NCI-H2107 treated with DMSO at 0.1 percent for 48 hours (cell line): Measurements from ENCODE around the gene SLC30A10.
A peak's percentile ranks its signal among the peaks of the same experiment; 100 is the strongest.
"Not testable (repeated sequence)": the region's sequence is repeated elsewhere in the genome, so short reads cannot be mapped to it uniquely, and the experiment has no call there.

Source experiments
- DNase-seq: peaks from one replicate; lab custom pipeline; 2025; ENCODE audit not compliant: unreplicated experiment; lab: John Stamatoyannopoulos, UW

SLC30A10 gene

DNA sequence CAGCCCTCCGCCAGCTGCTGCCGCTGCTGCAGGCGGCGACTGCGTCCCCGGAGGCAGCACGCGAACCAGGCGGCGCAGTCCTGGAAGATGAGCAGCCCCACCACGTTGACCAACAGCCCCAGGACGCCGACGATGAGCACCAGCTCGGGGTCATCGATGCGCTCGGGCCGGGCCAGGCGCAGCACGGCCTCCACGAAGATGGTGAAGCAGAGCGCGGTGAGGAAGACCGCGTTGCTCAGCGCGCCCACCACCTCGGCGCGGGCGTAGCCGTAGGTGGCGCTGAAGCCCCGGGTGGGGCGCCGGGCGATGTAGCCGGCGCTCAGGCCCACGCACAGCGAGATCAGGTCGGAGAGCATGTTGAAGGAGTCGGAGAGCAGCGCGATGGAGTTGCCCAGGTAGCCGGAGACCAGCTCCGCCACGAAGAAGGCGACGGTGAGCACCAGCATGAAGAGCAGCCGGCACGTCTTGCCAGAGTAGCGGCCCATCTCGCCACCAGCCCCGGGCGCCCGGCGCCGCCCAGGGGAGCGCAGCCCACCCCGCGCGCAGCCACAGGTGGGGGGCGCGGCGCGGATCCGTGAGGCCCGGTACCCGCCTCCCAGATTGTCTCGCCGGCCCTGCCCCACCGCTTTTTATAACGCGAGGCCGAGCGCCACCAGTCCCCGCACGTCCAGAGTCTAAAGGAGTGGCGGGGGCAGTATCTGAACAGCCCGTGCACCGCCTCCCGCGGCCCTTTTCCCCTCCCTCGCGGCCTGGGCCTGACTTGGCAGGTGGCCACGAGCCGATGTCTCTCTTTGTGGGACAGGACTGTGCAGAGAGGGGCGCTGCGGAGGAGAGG lies at the start of gene SLC30A10:
SLC30A10 (minus strand) TSS at position 602 of the 835 bp plus-strand sequence; CDS start at position 485, 117 bp downstream.
- no peak for DNase-seq

DNA sequence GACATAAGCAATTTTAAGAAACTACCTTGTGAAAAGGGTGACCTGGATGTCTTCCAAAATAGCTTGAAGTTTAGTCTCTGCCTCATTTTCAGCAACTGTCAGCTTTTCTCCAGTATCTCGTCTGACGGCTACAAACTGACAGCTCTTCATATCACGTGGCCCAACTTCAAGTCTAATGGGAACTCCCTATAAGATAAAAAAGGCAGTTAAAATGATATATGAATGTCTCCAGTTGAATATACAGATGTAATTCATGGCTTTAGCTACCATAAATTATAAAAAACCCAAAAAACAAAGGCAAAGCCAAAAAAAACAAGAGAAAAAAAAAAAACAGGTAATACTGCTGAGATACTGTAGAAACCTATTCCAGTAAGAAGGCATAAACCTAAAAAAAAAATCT lies 44.9 kb upstream of the SLC30A10 start:
- no peak for DNase-seq

DNA sequence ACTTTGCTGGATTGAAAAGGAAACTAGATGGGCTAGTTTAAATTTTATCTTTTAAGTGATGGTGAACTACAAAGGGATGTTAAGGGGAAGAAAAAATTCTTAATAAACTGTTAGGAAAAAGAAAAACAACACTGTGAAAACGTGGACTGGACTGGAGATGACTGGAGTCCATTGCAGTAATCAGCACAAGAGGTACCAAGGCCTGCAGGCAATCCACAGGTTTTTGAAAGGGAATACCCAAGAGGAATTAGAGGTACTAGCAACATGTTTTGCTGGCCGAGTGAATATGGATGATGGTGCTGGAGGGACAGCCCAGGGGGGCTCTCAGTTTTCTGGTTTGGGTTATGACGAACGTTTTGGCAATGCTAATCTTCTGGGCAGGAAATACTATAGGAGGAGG lies 39.0 kb upstream of the SLC30A10 start:
- DNase-seq, result no peak

DNA sequence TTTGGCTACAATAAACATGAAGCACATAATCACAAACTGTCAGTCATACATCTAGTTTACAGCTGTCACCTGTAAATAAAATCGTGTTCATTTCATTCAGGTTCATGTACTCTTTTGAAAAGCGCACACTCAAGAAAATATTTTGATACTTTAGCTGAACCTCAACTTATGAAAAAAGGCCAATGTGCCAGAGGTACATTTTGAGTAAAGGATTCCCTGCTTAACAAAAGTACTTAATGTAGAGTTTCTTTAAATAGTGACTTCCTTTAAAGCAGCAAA lies 37.7 kb upstream of the SLC30A10 start:
- DNase-seq, result no peak

DNA sequence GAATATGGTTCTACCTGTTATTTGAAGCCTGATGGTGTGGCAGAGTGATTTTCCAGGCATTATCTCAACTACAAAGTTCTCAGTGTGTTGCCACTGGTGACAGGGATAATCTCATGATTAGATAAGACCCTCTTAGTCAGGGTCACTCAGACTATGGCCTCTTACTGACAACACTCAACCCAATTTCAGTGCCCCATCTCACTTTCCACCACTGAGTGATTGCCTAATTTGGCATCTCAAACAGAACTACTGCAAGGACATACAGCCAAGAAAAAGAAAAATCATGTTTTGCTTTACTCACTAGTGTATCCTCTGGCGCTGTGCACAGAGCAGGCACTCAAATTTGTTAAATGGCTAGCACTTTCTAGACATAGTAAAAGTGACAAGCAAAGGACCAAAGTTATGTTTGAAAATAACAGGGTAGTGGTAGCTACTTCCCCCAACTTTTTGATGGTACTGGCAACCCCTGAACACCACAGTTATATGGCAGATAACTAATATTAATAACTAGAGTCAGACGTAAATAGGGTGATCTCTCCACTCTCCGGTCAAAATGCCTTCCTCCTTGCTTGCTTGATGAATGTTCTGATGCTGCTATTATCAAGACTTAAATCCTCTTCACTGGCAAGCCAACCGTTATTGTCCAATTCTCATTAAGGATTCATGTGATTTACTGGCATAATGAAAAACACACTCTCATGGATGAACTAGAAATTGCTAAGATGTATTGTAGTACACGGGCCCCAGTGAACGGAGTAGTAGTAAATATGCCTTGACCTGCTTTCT lies 37.1 kb upstream of the SLC30A10 start:
- no peak for DNase-seq

DNA sequence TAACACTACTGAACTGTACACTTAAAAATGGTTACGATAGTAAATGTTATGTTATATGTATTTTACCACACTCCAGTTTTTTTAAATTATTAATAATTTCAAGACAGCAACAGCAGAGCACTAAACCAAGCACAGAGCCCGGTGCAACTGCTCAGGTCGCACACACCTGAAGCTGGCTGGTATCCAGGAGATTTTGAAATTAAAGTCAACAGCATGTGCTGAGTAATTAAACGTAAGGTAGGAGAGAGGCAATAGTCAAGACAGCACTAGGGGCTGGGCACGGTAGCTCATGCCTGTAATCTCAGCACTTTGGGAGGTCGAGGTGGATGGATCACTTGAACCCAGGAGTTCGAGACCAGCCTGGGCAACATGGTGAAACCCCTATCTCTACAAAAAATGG lies 35.1 kb upstream of the SLC30A10 start:
- DNase-seq, result no peak

- no peak for DNase-seq
Observed at GRCh38 chr1:219961684-219962083, 33.3 kb upstream of the SLC30A10 start.

DNA sequence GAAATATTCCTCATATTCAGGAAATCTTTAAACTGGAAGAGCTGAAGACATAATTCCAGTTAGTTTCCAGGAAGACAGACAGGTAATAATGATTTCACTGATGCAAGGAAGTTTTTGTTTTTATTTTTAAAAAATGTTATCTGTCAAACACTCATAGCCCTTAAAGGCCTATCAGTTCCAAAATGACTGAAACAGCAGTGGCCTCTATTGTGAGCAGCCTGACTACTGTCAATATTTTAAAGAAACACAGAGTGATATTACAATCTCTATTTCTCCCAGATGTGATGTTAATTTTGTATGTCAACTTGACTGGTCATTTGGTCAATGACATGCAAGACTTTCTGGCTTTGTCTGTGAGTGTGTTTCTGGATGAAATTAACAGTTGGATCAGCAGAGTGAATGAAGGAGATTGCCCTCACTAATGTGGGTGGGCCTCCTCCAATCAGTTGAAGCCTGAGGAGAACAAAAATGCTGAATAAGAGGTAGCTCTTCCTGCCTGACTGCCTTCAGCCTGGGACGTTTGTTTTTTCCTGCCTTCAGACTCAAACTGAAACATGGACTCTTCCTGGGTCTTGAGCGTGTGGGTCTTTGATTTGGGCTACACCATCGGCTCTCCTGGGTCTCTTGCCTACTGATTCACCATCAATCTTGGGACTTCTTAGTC lies 31.3 kb upstream of the SLC30A10 start:
- no peak for DNase-seq

DNA sequence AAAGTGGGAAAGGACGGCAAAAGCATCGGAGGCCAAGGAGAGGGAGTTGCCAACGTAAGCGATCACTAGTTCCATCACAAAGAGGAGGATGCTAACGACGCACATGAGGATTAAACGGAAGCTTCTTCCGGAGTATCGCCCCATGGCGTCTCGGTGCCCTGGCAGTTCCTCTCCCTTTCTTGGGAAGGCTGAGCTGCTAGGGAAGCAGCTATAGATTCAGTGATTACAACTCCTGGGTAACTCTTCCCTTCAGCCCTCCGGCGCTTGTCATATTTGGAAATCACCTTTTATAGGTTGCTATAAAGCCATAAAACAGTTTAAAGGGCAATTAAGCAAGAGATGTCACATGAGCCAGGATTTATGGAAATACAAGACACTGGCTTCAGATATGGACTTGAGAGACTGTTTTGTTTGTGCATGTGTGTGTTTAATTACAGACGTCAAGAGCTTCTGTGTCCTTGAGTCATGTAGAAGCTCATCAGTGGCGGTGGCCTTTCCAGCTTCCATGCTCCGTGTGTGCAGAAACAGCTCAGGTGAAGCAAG lies 30.6 kb upstream of the SLC30A10 start:
- no peak for DNase-seq

- DNase-seq, result no peak
Observed at GRCh38 chr1:219954736-219955421, 26.5 kb upstream of the SLC30A10 start.

DNA sequence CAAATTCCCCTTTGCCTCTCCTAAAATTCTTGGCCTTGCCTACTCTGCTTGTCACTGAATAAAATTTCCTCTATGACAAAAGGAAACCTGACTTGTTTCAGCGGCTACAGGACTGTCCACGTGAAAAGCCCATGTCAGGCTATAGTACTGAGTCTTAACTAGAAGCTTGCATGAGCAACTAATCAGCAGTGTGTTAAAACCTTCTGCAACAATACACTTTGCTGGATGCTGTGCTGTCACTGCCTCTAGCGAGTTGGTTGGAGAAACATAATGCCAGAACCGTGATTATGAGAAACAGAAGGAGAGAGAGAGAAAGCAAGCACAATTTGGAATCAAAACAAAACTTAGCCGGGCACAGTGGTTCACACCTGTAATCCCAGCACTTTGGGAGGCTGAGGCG lies 25.7 kb upstream of the SLC30A10 start:
- no peak for DNase-seq

DNA sequence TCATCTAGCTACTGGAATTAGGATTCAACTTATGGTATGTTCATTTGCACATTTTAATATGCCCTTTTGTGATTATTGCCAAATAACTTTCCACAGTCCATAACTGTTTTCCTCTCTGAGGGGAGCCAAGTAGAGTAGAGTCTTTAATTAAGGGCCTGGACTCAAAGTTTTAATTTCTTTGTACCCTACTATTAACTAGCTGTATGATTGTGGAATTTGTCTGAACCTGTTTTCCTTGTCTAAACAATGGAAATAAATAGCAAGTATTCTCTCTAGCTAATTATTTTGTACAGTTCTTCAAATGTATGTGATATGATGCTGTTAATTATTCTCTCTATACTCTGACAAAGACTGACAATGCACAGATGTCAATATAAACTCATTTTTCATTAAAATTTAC lies 24.0 kb upstream of the SLC30A10 start:
- no peak for DNase-seq

DNA sequence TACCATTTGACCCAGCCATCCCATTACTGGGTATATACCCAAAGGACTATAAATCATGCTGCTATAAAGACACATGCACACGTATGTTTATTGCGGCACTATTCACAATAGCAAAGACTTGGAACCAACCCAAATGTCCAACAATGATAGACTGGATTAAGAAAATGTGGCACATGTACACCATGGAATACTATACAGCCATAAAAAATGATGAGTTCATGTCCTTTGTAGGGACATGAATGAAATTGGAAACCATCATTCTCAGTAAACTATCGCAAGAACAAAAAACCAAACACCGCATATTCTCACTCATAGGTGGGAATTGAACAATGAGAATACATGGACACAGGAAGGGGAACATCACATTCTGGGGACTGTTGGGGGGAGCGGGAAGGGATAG lies 20.9 kb upstream of the SLC30A10 start:
- DNase-seq, result not testable (repeated sequence)

- DNase-seq, result not testable (repeated sequence)
Observed at GRCh38 chr1:219948766-219949165, 20.4 kb upstream of the SLC30A10 start.

GRCh38 chr1:219945795-219946194 lies 17.4 kb upstream of the SLC30A10 start:
- DNase-seq, result no peak

- no peak for DNase-seq
Observed at GRCh38 chr1:219941179-219942118, 13.1 kb upstream of the SLC30A10 start.

DNA sequence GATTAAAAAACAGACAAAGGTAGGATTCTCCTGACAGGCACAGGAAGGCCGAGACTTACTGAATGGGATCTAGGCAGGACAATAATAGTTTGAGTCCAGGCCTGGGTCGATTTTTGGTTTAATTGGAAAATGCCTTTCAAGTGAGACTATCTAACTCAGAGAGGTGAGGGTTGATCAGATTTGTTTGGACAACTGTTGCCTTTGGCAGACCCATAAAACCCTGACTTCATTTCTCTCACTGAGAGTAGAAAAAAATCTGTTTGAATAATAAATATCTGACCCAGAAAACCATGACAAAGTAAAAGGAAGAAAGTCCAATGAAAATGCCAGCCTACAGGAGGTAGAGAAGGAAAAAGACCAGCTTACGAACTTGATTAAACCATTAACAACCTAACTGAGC lies 12.3 kb upstream of the SLC30A10 start:
- DNase-seq, result no peak

GRCh38 chr1:219938706-219939105 lies 10.3 kb upstream of the SLC30A10 start:
- DNase-seq, result peak; percentile 27

- DNase-seq, result not testable (repeated sequence)
Observed at GRCh38 chr1:219933763-219934162, 5.4 kb upstream of the SLC30A10 start.

DNA sequence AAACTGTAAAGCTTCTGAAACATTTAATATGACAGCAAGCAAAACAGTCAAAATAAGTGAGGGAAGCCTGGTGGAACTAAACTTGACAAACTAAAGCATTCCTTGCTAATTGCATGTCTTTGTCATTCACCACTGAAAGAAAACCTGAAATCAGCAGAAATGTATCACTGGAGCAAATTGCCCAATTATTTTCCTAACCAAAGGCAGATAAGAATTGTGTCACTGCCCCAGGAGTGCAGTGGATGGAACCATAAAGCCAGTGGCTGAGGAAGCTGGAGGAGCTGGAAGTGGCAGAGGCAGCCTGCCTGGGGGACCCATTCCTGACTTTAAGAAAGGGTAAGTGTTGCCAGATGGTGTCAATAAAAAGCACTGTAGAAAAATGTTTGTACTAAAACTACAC lies 2.7 kb upstream of the SLC30A10 start:
- no peak for DNase-seq
